ENCODE results near the gene MYO5C. TPM values are rescaled to one million over a fixed set of nuclear protein-coding genes. Genes with fewer than 3 reads are reported as not detected.

Gene MYO5C
- total RNA-seq, 1 experiment from 2014 or later: 0.11 TPM

DNA sequence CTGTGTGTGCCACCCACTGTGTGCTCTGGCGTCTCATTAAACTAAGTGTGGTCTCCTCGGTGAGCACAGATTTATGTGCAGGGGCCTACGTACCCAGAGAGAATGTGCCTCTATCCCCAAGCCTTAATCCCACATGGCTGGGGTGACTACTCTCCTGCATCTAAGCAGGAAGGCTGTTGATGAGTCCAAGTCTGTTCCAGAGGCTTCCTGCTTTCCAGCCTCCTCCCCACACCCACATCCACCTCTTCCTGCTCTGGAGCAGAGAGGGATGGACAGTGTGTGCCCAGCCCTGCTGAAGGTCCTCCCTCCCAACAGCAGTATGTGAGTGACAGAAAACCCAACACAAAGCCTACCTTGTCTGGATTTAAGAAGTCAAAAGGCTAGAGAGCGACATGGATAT, 144.3 kb downstream of the MYO5C start:
- in situ Hi-C loops (cut with HindIII; ENCODE audit: low pct_unique_long_range_greater_than_20kb, low sequenced_read_pairs): no loop called here
- DNase-seq (ENCODE audit: low read depth, low spot score): no peak

DNA sequence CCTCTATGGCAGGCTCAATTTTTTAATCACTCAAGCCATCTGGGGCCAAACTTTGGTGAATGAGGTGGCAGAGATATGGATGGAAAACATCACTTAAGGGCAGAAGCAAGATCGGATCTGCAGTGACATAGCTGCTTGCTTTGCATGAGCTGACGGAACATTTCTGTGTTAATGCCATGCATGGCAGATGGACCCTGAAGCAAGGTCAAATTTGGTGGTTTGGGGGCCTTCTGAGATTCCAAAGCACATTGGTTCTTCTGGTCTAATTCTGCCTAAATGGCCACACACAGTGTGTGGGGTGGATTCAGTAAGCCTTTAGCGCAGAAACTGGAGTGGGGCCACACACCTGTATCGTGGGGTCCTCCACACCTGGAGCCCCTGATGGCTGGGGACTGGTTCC, 144.7 kb downstream of the MYO5C start:
- in situ Hi-C loops (cut with HindIII; ENCODE audit: low pct_unique_long_range_greater_than_20kb, low sequenced_read_pairs): no loop called here

DNA sequence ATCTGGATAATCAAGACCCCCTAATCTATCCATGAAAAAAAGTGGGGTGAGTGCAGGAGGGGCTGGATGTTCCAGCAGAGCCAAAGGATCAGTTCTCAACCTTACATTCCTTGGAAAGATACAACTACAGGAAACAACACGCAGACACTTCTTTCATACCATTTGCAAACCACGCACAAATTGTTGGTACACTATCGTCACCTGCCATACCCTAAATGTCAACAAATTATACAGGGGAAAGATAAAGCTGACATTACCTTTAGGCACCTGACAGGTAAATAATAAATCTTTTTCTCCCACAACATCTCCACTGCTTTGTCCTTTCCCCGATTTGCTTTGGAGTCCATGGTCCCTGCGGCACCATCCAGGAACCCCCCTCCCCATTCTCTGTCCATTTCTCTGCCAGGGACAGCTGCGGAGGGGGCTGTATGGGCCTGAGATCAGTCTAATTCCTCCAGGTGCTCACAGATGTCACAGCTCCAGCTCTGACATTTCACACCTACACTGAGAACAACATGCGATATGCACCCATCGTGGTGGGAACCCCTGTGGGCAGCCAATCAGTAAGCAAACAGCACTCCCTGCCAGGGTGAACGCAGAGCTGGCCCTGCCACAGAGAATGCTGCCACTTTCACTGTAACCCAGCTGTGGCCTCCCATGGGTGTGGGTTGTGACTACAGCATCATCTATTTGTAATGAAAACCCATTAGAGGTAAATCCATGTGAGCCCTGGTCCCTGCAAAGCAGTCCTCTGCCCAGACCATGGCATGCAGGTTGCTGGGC, 145.4 kb downstream of the MYO5C start:
- no peak for DNase-seq (ENCODE audit: low read depth, low spot score)
- in situ Hi-C loops (cut with HindIII; ENCODE audit: low pct_unique_long_range_greater_than_20kb, low sequenced_read_pairs): no loop called here

More for the DNA sequence above, 144.7 kb downstream of the MYO5C start:
- no peak for DNase-seq (ENCODE audit: low read depth, low spot score)

DNA sequence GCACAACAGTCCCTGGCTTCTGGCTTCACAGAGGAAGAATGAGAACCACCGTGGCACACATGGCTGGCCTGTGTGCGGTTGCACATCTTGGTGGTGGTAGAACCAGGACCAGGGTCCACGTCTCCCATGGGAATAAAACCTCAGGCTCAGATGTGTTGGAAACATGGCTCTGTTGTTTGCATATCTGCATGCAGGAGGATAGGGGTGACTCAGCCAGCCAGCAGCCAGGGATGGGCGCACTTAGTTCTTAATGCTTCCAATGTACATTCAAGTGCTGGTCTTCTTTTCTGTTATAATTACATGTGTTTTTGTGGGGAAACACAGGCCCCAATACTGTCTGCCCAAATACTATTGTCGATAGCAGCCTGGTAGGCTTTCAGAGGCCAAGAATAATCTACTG, 147.2 kb downstream of the MYO5C start:
- no peak for DNase-seq (ENCODE audit: low read depth, low spot score)

DNA sequence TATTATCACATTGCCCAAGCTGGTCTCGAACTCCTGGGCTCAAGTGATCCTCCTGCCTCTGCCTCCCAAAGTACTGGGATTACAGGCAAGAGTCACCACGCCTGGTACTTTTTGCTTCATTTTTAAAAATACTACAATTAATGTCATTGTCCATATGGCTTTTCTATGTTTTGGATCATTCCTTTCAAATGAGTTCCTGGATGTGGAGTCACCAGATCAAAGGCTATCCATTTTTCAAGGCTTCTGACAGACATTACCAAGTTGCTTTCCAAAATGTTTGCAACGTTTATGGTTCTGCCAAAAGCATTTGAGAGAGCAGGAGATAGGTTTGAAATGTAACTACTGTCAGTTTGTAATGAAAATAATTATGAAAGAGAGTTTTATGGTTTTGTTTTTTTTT, 148.8 kb downstream of the MYO5C start:
- DNase-seq (ENCODE audit: low read depth, low spot score): no peak
- in situ Hi-C loops (cut with HindIII; ENCODE audit: low pct_unique_long_range_greater_than_20kb, low sequenced_read_pairs): no loop called here

More for the DNA sequence above, 147.2 kb downstream of the MYO5C start:
- in situ Hi-C loops (cut with HindIII; ENCODE audit: low pct_unique_long_range_greater_than_20kb, low sequenced_read_pairs): no loop called here

- no peak for DNase-seq (ENCODE audit: low read depth, low spot score)
- in situ Hi-C loops (cut with HindIII; ENCODE audit: low pct_unique_long_range_greater_than_20kb, low sequenced_read_pairs): no loop called here
These were observed 149.3 kb downstream of the MYO5C start for GRCh38 chr15:52146261-52146660.

- no peak for DNase-seq (ENCODE audit: low read depth, low spot score)
- in situ Hi-C loops (cut with HindIII; ENCODE audit: low pct_unique_long_range_greater_than_20kb, low sequenced_read_pairs): no loop called here
These were observed 150.9 kb downstream of the MYO5C start for GRCh38 chr15:52144656-52145178.

GRCh38 chr15:52143873-52144272, 151.7 kb downstream of the MYO5C start:
- no peak for DNase-seq (ENCODE audit: low read depth, low spot score)
- in situ Hi-C loops (cut with HindIII; ENCODE audit: low pct_unique_long_range_greater_than_20kb, low sequenced_read_pairs): no loop called here

Small RNAs within 50 kb of the gene (small RNA-seq; reads per million reads assigned to genes)
- gene MIR1266 (0 reads per million in 2 experiments), gene RF00019 (0 reads per million in 2 experiments)

Other genes starting within 250 kb of the MYO5C start
- not detected in 2 replicates for gene BCL2L10, start 183.0 kb downstream of the MYO5C start, total RNA-seq (2014; rRNA removed; shearing (Covaris generic))
- gene GNB5, start 104.4 kb downstream of the MYO5C start, total RNA-seq (2014; rRNA removed; shearing (Covaris generic)): 24.1 and 28.2 TPM in 2 replicates
- gene MYO5A, start 233.1 kb upstream of the MYO5C start, total RNA-seq (2014; rRNA removed; shearing (Covaris generic)): 103 and 112 TPM in 2 replicates